Ovary (tissue), 3 donors: ENCODE measurements around the gene VTN.

Source experiments
- POLR2A ChIP-seq: fragments of 450-650 bp; IDR thresholded peaks from one replicate; pipeline ENCODE4 v1.6.1; 2017; ENCODE audit warnings: antibody characterized with exemption, mild to moderate bottlenecking, moderate library complexity
- TF ChIP-seq, protein P1 (sequence below), 3 donors: fragments of 450-650 bp in 2 of 3; fragments of 200-600 bp in 1 of 3; IDR thresholded peaks; one replicate each; pipeline versions ENCODE4 v1.5.1 to v1.8.0; 2016 to 2022; ENCODE audit warnings: antibody characterized with exemption in 3 of 3, mild to moderate bottlenecking in 1 of 3
- donor health status: DM: no; HTN: no; CAD: no.

DNA sequence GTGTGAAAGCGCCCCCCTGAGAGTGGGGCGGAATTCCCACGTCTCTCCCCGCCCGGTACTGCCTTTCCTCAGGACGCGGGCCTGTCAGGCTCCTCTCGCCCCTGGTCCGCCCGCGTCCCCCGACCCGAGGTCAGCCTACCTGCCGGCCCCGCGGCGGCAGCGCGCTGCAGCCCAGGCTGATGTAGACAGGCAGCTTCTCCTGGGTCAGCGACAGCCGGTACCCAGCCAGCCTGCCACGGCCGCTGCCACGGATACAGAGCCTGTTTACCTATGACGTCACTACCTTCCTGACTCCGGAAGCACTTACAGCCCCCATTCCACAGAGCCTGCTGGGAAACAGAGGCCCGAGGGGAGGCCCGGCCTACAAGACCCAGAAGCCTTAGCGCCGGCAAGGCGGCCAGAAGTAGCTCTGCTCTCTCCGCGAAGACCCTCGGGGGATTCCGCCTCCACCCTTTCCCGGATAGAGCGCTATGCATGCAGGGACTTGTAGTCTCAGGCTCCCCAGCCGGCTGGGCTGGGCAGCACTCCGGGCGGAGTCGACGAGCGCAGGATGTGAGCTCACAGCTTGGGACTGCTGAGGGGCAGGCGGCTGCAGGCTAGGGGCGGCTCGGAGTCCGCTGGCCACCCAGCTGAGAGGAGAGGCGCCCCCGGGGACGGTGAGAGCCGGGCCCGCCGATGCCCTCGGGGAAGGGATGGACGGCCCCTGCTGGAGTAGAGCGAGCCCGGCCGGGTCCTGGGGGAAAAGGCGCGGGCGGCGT is 34.7 kb downstream of the VTN start, which contains the start of the genes IFT20 and TNFAIP1:
- TF ChIP-seq, protein P1, sequence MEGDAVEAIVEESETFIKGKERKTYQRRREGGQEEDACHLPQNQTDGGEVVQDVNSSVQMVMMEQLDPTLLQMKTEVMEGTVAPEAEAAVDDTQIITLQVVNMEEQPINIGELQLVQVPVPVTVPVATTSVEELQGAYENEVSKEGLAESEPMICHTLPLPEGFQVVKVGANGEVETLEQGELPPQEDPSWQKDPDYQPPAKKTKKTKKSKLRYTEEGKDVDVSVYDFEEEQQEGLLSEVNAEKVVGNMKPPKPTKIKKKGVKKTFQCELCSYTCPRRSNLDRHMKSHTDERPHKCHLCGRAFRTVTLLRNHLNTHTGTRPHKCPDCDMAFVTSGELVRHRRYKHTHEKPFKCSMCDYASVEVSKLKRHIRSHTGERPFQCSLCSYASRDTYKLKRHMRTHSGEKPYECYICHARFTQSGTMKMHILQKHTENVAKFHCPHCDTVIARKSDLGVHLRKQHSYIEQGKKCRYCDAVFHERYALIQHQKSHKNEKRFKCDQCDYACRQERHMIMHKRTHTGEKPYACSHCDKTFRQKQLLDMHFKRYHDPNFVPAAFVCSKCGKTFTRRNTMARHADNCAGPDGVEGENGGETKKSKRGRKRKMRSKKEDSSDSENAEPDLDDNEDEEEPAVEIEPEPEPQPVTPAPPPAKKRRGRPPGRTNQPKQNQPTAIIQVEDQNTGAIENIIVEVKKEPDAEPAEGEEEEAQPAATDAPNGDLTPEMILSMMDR (IDR thresholded peaks at IDR 0.05): peak in 2 of 3 donors; percentile 5 to 17
- peak; percentile 86 for TF ChIP-seq POLR2A
